Measurements from ENCODE around the gene KRT13.

The KRT13 gene

GRCh38 chr17:41467561-41467960 is 37.9 kb downstream of the KRT13 start:
- no peak for DNase-seq (ENCODE audit: low read depth)
- H3K4me3 ChIP-seq (ENCODE audit: low read depth, low read length) = no peak overlapping the region
- TF ChIP-seq CTCF (IDR thresholded peaks at IDR 0.05; ENCODE audit: control insufficient read depth, extremely low read depth, insufficient read depth) = no peak

- TF ChIP-seq CTCF (IDR thresholded peaks at IDR 0.05; ENCODE audit: control insufficient read depth, extremely low read depth, insufficient read depth) = no peak
- no peak within 1 kb of the TSS for H3K4me3 ChIP-seq (ENCODE audit: low read depth, low read length)
- DNase-seq (ENCODE audit: low read depth) = no peak
Measured at GRCh38 chr17:41466988-41467387, 38.4 kb downstream of the KRT13 start, which contains the start of gene KRT32. Gene KRT32 (minus strand): TSS chr17:41467386. CDS start chr17:41467325, 61 bp downstream.

DNA sequence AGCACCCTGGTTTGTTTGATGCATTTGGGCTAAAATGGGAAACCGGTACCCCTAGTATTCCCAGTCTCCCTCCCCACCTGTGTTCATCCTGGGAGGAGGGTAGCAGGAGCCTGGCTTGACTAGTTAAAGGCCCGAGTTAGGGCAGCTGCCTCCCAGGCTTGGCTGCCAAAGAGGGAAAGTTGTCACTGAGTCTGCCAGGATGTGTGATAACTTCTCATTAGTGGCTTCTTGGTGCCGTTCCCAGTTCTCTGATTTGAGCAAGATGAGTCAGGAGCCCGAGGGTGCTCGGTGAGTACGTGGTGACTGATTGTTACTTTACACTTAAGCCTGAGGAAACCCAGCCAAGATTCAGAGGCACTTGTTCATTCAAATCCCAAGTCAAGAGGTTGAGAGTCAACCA is 40.7 kb downstream of the KRT13 start:
- TF ChIP-seq CTCF (IDR thresholded peaks at IDR 0.05; ENCODE audit: control insufficient read depth, extremely low read depth, insufficient read depth) = no peak
- no peak overlapping the region for H3K4me3 ChIP-seq (ENCODE audit: low read depth, low read length)
- DNase-seq (ENCODE audit: low read depth) = peak; percentile 62

GRCh38 chr17:41464173-41464572 is 41.2 kb downstream of the KRT13 start:
- H3K4me3 ChIP-seq (ENCODE audit: low read depth, low read length) = no peak overlapping the region
- no peak for TF ChIP-seq CTCF (IDR thresholded peaks at IDR 0.05; ENCODE audit: control insufficient read depth, extremely low read depth, insufficient read depth)
- DNase-seq (ENCODE audit: low read depth) = no peak

GRCh38 chr17:41463746-41464145 is 41.7 kb downstream of the KRT13 start:
- no peak for TF ChIP-seq CTCF (IDR thresholded peaks at IDR 0.05; ENCODE audit: control insufficient read depth, extremely low read depth, insufficient read depth)
- no peak for DNase-seq (ENCODE audit: low read depth)
- no peak overlapping the region for H3K4me3 ChIP-seq (ENCODE audit: low read depth, low read length)

- no peak for DNase-seq (ENCODE audit: low read depth)
- TF ChIP-seq CTCF (IDR thresholded peaks at IDR 0.05; ENCODE audit: control insufficient read depth, extremely low read depth, insufficient read depth) = no peak
- no peak overlapping the region for H3K4me3 ChIP-seq (ENCODE audit: low read depth, low read length)
Measured at GRCh38 chr17:41462705-41463104, 42.7 kb downstream of the KRT13 start.

DNA sequence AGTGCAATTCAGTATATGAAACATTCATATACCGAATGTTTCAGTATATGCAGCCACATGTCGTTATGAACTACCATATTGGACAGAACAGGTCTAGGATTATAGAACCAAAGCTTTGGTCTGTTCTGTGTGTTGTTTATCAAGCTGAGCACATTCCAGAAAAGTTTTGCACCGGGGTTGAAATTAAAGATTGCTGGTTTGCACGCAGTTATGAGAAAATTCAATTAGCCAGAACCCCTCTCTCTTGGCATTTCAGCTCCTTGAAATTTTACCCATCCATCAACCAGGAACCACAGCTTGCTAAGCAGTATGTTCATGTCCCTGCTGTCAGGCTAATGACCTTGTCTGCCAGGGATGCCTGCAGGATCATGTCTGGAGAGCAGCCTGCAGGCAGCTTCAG is 47.7 kb downstream of the KRT13 start:
- H3K4me3 ChIP-seq (ENCODE audit: low read depth, low read length) = no peak overlapping the region
- TF ChIP-seq CTCF (IDR thresholded peaks at IDR 0.05; ENCODE audit: control insufficient read depth, extremely low read depth, insufficient read depth) = no peak
- no peak for DNase-seq (ENCODE audit: low read depth)
